Breast epithelium (tissue), 4 donors: ENCODE results near the gene CCL21. TPM values are rescaled to one million over a fixed set of nuclear protein-coding genes. Genes with fewer than 3 reads are reported as not detected.

Source experiments
- DNase-seq, 2 donors: peaks; one replicate each; pipeline ENCODE4 v3.0.0-alpha.2; 2019; ENCODE audit warnings: low spot score in 2 of 2
- H3K27ac ChIP-seq, 2 donors: fragments of 200-600 bp; sonication (generic) in 1 of 2; one replicate each; pipeline ENCODE4 v1.5.1; 2016 to 2019; ENCODE audit warnings: mild to moderate bottlenecking in 1 of 2
- H3K27me3 ChIP-seq, 2 donors: fragments of 200-600 bp; sonication (generic) in 1 of 2; one replicate each; pipeline versions ENCODE4 v1.5.1 to v1.6.0; 2017 to 2019; ENCODE audit warnings: control low read depth in 1 of 2, mild to moderate bottlenecking in 1 of 2
- H3K36me3 ChIP-seq: fragments of 200-600 bp; one replicate; pipeline ENCODE4 v1.5.1; 2019
- H3K4me1 ChIP-seq, 2 donors: fragments of 200-600 bp; sonication (generic); one replicate each; pipeline ENCODE4 v1.5.1; 2016 to 2019; ENCODE audit warnings: control low read depth in 1 of 2
- H3K4me3 ChIP-seq, 3 donors: fragments of 200-600 bp; sonication (generic); 1 replicate in 2 of 3; 2 replicates in 1 of 3; pipeline ENCODE4 v1.5.1; 2016 to 2019; ENCODE audit warnings: mild to moderate bottlenecking in 3 of 3, moderate library complexity in 2 of 3
- H3K9me3 ChIP-seq, 2 donors: fragments of 200-600 bp; sonication (generic) in 1 of 2; one replicate each; pipeline ENCODE4 v1.5.1; 2016 to 2019; ENCODE audit warnings: control low read depth in 1 of 2
- POLR2A ChIP-seq: fragments of 450-650 bp; IDR thresholded peaks from one replicate; pipeline ENCODE4 v1.6.1; 2016; ENCODE audit warnings: antibody characterized with exemption, mild to moderate bottlenecking, moderate library complexity
- POLR2AphosphoS5 ChIP-seq, 3 donors: sonication (generic); formaldehyde crosslinking; IDR thresholded peaks; one replicate each; pipeline ENCODE4 v1.6.1; 2017; ENCODE audit warnings: antibody characterized with exemption in 3 of 3
- intact Hi-C: fragments of 100-400 bp; cut with DNase I; formaldehyde crosslinking; loops from one replicate; pipeline ENCODE4 v1.15.1; 2023; ENCODE audit warnings: low total_unique reads
- total RNA-seq, 3 donors: library from RNA; depleted of rRNA; stranded (reverse); fragments of >200 nt; gene quantifications; one replicate each; pipeline ENCODE4 v1.1.0, GENCODE V29; 2016
- TF ChIP-seq, protein P1 (sequence below), 3 donors: fragments of 450-650 bp; IDR thresholded peaks; one replicate each; pipeline ENCODE4 v1.5.1; 2016 to 2017; ENCODE audit warnings: antibody characterized with exemption in 3 of 3, mild to moderate bottlenecking in 3 of 3, moderate library complexity in 3 of 3

The CCL21 gene
- total RNA-seq, 3 donors from 2014 or later: 5.9 to 84.9 (median 12.0) TPM

DNA sequence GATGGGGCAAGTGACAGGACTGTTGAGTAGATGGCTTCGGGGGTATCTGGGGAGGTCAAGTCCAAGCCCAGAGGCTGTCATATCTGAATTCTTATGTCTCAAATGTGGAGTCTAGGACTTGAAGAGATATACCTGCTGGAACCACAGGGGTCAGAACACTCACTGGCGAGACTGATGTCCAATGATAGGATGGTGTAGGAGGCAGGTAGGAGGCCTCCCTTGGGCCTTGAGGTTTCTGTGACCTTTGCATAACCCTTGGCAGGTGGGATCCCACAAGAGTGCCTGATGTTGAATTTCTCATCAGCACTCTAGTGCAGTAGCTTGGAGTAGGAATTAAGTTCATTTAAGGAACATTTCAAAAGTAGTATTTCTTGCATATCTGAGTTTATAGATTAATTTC lies 2.8 kb downstream of the CCL21 start:
- no peaks in the 10 kb centered on the region for H3K36me3 ChIP-seq
- no peak for DNase-seq
- intact Hi-C loops: no loop called here
- no peak overlapping the region for H3K4me3 ChIP-seq
- H3K9me3 ChIP-seq: no peaks in the 10 kb centered on the region
- no peaks in the 10 kb centered on the region for H3K4me1 ChIP-seq
- TF ChIP-seq POLR2A: no peak
- TF ChIP-seq POLR2AphosphoS5 (IDR thresholded peaks at IDR 0.05): no peak
- TF ChIP-seq, protein P1, sequence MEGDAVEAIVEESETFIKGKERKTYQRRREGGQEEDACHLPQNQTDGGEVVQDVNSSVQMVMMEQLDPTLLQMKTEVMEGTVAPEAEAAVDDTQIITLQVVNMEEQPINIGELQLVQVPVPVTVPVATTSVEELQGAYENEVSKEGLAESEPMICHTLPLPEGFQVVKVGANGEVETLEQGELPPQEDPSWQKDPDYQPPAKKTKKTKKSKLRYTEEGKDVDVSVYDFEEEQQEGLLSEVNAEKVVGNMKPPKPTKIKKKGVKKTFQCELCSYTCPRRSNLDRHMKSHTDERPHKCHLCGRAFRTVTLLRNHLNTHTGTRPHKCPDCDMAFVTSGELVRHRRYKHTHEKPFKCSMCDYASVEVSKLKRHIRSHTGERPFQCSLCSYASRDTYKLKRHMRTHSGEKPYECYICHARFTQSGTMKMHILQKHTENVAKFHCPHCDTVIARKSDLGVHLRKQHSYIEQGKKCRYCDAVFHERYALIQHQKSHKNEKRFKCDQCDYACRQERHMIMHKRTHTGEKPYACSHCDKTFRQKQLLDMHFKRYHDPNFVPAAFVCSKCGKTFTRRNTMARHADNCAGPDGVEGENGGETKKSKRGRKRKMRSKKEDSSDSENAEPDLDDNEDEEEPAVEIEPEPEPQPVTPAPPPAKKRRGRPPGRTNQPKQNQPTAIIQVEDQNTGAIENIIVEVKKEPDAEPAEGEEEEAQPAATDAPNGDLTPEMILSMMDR (IDR thresholded peaks at IDR 0.05): no peak
- H3K27me3 ChIP-seq: no peaks in the 10 kb centered on the region
- no peak overlapping the region for H3K27ac ChIP-seq

DNA sequence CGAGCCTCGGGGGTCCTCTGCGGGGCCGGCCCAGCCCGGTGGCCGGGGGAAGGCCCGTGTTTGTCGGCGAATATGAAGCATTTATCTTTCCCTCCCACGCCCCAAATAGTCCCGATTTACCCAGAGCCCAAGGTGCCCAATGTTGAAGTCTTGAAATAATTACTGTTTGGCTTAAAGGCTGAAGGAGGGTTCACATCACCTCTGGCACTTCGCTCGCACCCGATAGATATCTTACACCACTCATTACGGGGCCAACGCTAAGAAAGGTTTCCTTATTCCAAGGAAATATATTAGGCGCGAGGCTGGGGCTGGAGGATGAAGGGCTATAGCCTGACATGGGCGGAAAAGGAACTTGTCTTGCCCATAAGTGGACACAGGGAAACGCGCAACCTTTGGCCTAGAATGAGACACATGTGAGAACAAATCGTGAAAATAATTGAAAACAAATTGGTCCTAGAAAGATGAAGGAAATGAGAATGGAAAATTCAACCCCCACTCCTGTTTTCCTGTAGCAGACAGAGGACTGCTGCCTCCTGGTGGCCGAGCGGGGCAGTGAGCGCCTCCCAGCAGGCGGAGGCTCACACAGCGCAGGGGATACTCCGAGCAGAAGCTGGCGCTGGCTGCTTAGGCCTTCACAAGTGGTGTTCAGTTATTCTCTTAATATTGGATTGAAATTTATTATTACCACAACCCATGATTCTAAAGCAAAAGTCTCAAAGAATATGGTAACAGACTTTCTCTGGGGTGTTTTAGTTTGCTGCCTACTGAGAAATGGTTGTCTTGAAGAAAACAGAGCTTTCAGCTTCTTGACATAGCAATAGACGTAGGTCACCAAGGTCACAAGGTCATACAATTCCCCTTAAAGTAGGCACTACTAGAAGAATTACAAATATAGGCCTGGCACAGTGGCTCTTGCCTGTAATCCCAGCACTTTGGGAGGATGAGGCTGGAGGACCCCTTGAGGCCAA lies 7.9 kb downstream of the CCL21 start:
- H3K4me1 ChIP-seq: no peaks in the 10 kb centered on the region
- DNase-seq: peak; percentile 79 to 86
- H3K27me3 ChIP-seq: no peaks in the 10 kb centered on the region
- intact Hi-C loops: loop anchor here (5.0 kb wide), 2 partner anchors 125 to 155 kb away; no protein-coding TSS in a partner anchor
- peak overlapping the region; percentile 61 to 79 (median 69) for H3K4me3 ChIP-seq
- no peaks in the 10 kb centered on the region for H3K9me3 ChIP-seq
- peak overlapping the region; percentile 74 to 93 for H3K27ac ChIP-seq
- no peaks in the 10 kb centered on the region for H3K36me3 ChIP-seq
- TF ChIP-seq POLR2A (no peak), POLR2AphosphoS5 (IDR thresholded peaks at IDR 0.05) (peak in 2 of 3 donors; percentile 64 to 71)
- TF ChIP-seq, protein P1 (IDR thresholded peaks at IDR 0.05): peak; percentile 94 to 95 (median 95)

DNA sequence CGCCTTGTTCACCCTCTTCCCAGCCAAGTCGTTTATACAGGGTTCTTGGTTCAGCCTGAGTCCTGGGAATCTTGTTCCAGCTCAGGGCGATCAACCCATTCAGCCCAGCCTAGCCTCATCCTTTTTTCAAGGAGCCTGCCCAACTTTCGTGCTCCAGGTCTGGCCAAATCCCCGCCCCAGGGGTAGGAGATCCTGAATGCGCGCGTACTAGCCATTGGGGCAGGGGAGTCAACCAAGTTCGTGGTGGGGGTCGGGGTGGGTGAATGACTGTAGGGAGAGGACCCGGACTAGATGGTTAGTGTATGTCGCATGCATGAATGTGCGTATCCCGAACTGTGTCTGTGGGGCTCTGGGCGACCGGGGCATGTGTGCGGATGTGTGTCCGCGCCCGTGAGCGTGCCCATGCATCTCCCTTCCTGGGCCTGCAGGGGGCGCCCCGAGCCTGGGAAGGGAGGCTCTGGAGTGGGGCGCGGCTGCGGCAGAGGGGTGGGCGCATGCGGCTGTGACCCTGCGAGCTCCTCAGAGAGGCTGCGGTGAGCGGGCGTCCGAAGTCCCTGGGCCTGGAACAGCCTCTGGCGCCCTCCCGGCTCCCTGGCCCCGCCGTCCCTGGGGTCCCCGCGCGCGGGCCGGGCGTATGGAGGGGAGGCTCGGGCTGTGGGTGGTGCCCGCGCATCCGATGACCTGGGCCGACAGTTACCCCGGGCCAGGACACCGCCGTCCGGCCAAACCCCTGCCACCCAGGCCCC lies 8.7 kb downstream of the CCL21 start:
- H3K36me3 ChIP-seq: no peaks in the 10 kb centered on the region
- H3K27ac ChIP-seq: peak overlapping the region; percentile 74 to 93
- TF ChIP-seq, protein P1 (IDR thresholded peaks at IDR 0.05): peak; percentile 69 to 78 (median 77)
- TF ChIP-seq POLR2A (no peak), POLR2AphosphoS5 (IDR thresholded peaks at IDR 0.05) (no peak)
- peak; percentile 54 to 73 for DNase-seq
- H3K4me1 ChIP-seq: no peaks in the 10 kb centered on the region
- intact Hi-C loops: loop anchor here (5.0 kb wide), 2 partner anchors 126 to 154 kb away; no protein-coding TSS in a partner anchor
- H3K27me3 ChIP-seq: no peaks in the 10 kb centered on the region
- H3K9me3 ChIP-seq: no peaks in the 10 kb centered on the region
- peak overlapping the region; percentile 61 to 79 (median 69) for H3K4me3 ChIP-seq

DNA sequence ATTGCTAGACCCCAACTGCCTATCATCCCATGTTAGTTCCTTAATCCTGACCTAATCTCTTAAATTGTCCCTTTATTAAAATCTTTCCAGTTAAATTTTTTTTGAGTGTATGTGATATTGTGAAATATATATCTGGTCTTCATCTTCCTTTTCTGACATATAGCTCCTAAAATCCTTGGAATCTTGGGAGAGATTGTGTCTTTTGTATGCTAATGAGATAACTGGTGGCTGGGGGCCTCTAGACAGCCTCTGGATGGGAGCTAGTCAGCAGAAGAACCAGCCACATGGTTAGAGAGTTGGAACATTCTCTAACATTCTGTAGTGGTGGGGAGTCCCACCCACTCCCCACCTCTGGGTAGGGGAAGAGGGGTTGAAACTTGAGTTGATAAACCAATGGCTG lies 15.1 kb downstream of the CCL21 start:
- H3K27me3 ChIP-seq: no peaks in the 10 kb centered on the region
- DNase-seq: no peak
- intact Hi-C loops: no loop called here
- H3K4me3 ChIP-seq: no peak overlapping the region
- no peaks in the 10 kb centered on the region for H3K36me3 ChIP-seq
- H3K9me3 ChIP-seq: no peaks in the 10 kb centered on the region
- H3K27ac ChIP-seq: no peak overlapping the region
- no peaks in the 10 kb centered on the region for H3K4me1 ChIP-seq
- TF ChIP-seq POLR2AphosphoS5 (IDR thresholded peaks at IDR 0.05): no peak
- no peak for TF ChIP-seq POLR2A
- TF ChIP-seq, protein P1 (IDR thresholded peaks at IDR 0.05): no peak
